GM23338 (cell line): ENCODE data around the gene DYNLT2. TPM values are rescaled to one million over a fixed set of nuclear protein-coding genes. Genes with fewer than 3 reads are reported as not detected.
A peak's percentile ranks its signal among the peaks of the same experiment; 100 is the strongest.

ENCODE experiments used
- ATAC-seq: fragments of 200-7000 bp; cut with Tn5 transposase; 3 replicates; pipeline ENCODE4 v1.9.1; 2020
- DNase-seq: peaks from one replicate; pipeline ENCODE4 v3.0.0-alpha.2; 2015; ENCODE audit warnings: low spot score
- H2AFZ ChIP-seq: fragments of 200-600 bp; sonication (generic); 2 replicates; pipeline ENCODE4 v1.8.0; 2016; ENCODE audit warnings: antibody characterized with exemption, mild to moderate bottlenecking, moderate library complexity
- H3F3A ChIP-seq: fragments of 200-600 bp; sonication (generic); replicated peaks from 2 replicates; pipeline ENCODE4 v1.8.0; 2017; ENCODE audit warnings: antibody characterized with exemption, mixed run types, low read depth
- H3K27ac ChIP-seq: fragments of 200-600 bp; sonication (generic); 2 replicates; pipeline ENCODE4 v1.6.1; 2016; ENCODE audit warnings: low read depth
- H3K27me3 ChIP-seq: fragments of 200-600 bp; sonication (generic); 2 replicates; pipeline ENCODE4 v1.8.0; 2016; ENCODE audit warnings: mild to moderate bottlenecking, mixed run types, moderate library complexity; ENCODE audit not compliant: insufficient read depth
- H3K36me3 ChIP-seq: fragments of 200-600 bp; sonication (generic); 2 replicates; pipeline ENCODE4 v1.8.0; 2016; ENCODE audit warnings: mild to moderate bottlenecking; ENCODE audit not compliant: insufficient read depth
- H3K4me1 ChIP-seq: fragments of 200-600 bp; sonication (generic); 2 replicates; pipeline ENCODE4 v1.8.0; 2016; ENCODE audit warnings: mild to moderate bottlenecking, moderate library complexity; ENCODE audit not compliant: insufficient read depth
- H3K4me2 ChIP-seq: fragments of 200-600 bp; sonication (generic); 2 replicates; pipeline ENCODE4 v1.7.1; 2017; ENCODE audit warnings: mixed run types
- H3K4me3 ChIP-seq: fragments of 200-600 bp; sonication (generic); 2 replicates; pipeline ENCODE4 v1.6.1; 2016; ENCODE audit warnings: mixed run types
- H3K79me2 ChIP-seq: fragments of 200-600 bp; sonication (generic); replicated peaks from 2 replicates; pipeline ENCODE4 v1.8.0; 2017; ENCODE audit warnings: mild to moderate bottlenecking; ENCODE audit not compliant: insufficient read depth
- H3K9me2 ChIP-seq: fragments of 200-600 bp; sonication (generic); 2 replicates; pipeline ENCODE4 v1.8.0; 2017; ENCODE audit not compliant: insufficient read depth
- H4K20me1 ChIP-seq: fragments of 200-600 bp; sonication (generic); replicated peaks from 2 replicates; pipeline ENCODE4 v1.8.0; 2017; ENCODE audit warnings: mild to moderate bottlenecking; ENCODE audit not compliant: insufficient read depth
- H3K27ac Mint-ChIP-seq: 2 replicates; pipeline ENCODE4 v1.8.0; 2020; ENCODE audit warnings: inconsistent platforms, mild to moderate bottlenecking, moderate library complexity, mixed read lengths
- H3K27me3 Mint-ChIP-seq: 3 replicates; pipeline ENCODE4 v1.8.0; 2022; ENCODE audit warnings: low read depth, mild to moderate bottlenecking, moderate library complexity, mixed read lengths, inconsistent platforms; ENCODE audit not compliant: insufficient read depth, poor library complexity
- H3K36me3 Mint-ChIP-seq: 3 replicates; pipeline ENCODE4 v1.8.0; 2021; ENCODE audit warnings: low read depth, mild to moderate bottlenecking, inconsistent platforms, moderate library complexity, mixed read lengths
- H3K4me1 Mint-ChIP-seq: 3 replicates; pipeline ENCODE4 v1.8.0; 2020; ENCODE audit warnings: mild to moderate bottlenecking, inconsistent platforms, mixed read lengths
- H3K4me3 Mint-ChIP-seq: 3 replicates; pipeline ENCODE4 v1.8.0; 2021; ENCODE audit warnings: moderate library complexity, mild to moderate bottlenecking, inconsistent platforms, mixed read lengths
- H3K9me3 Mint-ChIP-seq: 3 replicates; pipeline ENCODE4 v1.8.0; 2020; ENCODE audit warnings: moderate library complexity, mild to moderate bottlenecking, inconsistent platforms, mixed read lengths
- CREB1 ChIP-seq: fragments of 250-450 bp; sonication (Bioruptor Pico); IDR thresholded peaks from 2 replicates; pipeline ENCODE4 v1.5.0; 2020; ENCODE audit warnings: low read depth, mild to moderate bottlenecking, moderate library complexity
- ETS1 ChIP-seq: IDR thresholded peaks from 2 replicates; pipeline ENCODE4 v1.6.1; 2016; ENCODE audit warnings: antibody characterized with exemption
- EZH2 ChIP-seq: fragments of 200-600 bp; sonication (generic); IDR thresholded peaks from one replicate; pipeline ENCODE4 v1.8.0; 2017; ENCODE audit warnings: antibody characterized with exemption, mild to moderate bottlenecking, low read depth; ENCODE audit not compliant: unreplicated experiment
- EZH2phosphoT487 ChIP-seq: fragments of 200-600 bp; sonication (generic); IDR thresholded peaks from one replicate; pipeline ENCODE4 v1.8.1; 2018; ENCODE audit warnings: antibody characterized with exemption; ENCODE audit not compliant: unreplicated experiment
- JUNB ChIP-seq: IDR thresholded peaks from one replicate; pipeline ENCODE4 v1.6.1; 2016; ENCODE audit warnings: antibody characterized with exemption; ENCODE audit not compliant: unreplicated experiment
- NANOG ChIP-seq: IDR thresholded peaks from 2 replicates; pipeline ENCODE4 v1.6.1; 2016; ENCODE audit warnings: antibody characterized with exemption, borderline replicate concordance
- POLR2AphosphoS5 ChIP-seq: IDR thresholded peaks from 2 replicates; pipeline ENCODE4 v1.6.1; 2016; ENCODE audit warnings: antibody characterized with exemption, low read depth
- REST ChIP-seq: IDR thresholded peaks from one replicate; pipeline ENCODE4 v1.6.1; 2018; ENCODE audit warnings: antibody characterized with exemption; ENCODE audit not compliant: unreplicated experiment
- STAT1 ChIP-seq: IDR thresholded peaks from one replicate; pipeline ENCODE4 v1.6.1; 2016; ENCODE audit warnings: antibody characterized with exemption; ENCODE audit not compliant: unreplicated experiment
- ZNF114 ChIP-seq: fragments of 250-450 bp; sonication (Bioruptor Pico); IDR thresholded peaks from 2 replicates; pipeline ENCODE4 v1.5.0; 2020; ENCODE audit warnings: mild to moderate bottlenecking, moderate library complexity
- ZNF462 ChIP-seq: fragments of 250-450 bp; sonication (Bioruptor Pico); IDR thresholded peaks from 2 replicates; pipeline ENCODE4 v1.5.0; 2020; ENCODE audit warnings: mild to moderate bottlenecking, moderate library complexity
- polyA plus RNA-seq: library from polyadenylated mRNA; unstranded; fragments of >200 nt; fragmentation: Nextera tagmentation; extraction: Ambion mirVana; gene quantifications from 2 replicates; pipeline ENCODE4 v1.2.1, GENCODE V29; 2016
- total RNA-seq: library from RNA; depleted of rRNA; stranded (reverse); fragments of >200 nt; shearing (Covaris generic); gene quantifications from 2 replicates; pipeline ENCODE4 v1.2.3, GENCODE V29; 2014

Gene DYNLT2
- total and polyA plus RNA-seq, 2 experiments from 2014 or later = 2.8 to 4.4 TPM

- TF ChIP-seq ZNF462 (CRISPR knock-in tag) (no peak), REST (no peak), EZH2phosphoT487 (no peak), EZH2 (no peak)
Observed at GRCh38 chr6:169695131-169695530, 56.2 kb downstream of the DYNLT2 start (continued).

- Mint-ChIP-seq H3K27me3 (peaks cover 13% of the 10 kb centered on the region), H3K27ac (peak overlapping the region; percentile 75), H3K36me3 (peaks cover 69% of the 10 kb centered on the region), H3K9me3 (0 out of 3 replicates have a peak, but pooled peaks cover 8% of the 10 kb centered on the region), H3K4me1 (peaks cover 10% of the 10 kb centered on the region; the same call in 2 of the 3 replicates), H3K4me3 (no peak overlapping the region)
- no peak for ATAC-seq
- Histone ChIP-seq H3K27me3 (no peaks in the 10 kb centered on the region), H3K4me2 (no peak overlapping the region), H3K9me2 (no peaks in the 10 kb centered on the region), H3F3A (no peaks in the 10 kb centered on the region), H3K27ac (no peak overlapping the region), H3K4me1 (no peaks in the 10 kb centered on the region), H3K4me3 (no peak overlapping the region), H3K36me3 (peaks cover 8% of the 10 kb centered on the region), H3K79me2 (peaks cover 77% of the 10 kb centered on the region), H2AFZ (no peak overlapping the region), H4K20me1 (0 out of 2 replicates have a peak, but pooled peaks cover 10% of the 10 kb centered on the region)
- no peak for DNase-seq
- TF ChIP-seq ETS1 (no peak), CREB1 (no peak), POLR2AphosphoS5 (no peak), STAT1 (no peak), NANOG (no peak), ZNF114 (CRISPR knock-in tag) (no peak), JUNB (no peak)
Observed at GRCh38 chr6:169692516-169692915, 58.9 kb downstream of the DYNLT2 start.
